ENCODE data around the gene USP14.
"Not testable (repeated sequence)": the region's sequence is repeated elsewhere in the genome, so short reads cannot be mapped to it uniquely, and the experiment has no call there.

USP14 gene

DNA sequence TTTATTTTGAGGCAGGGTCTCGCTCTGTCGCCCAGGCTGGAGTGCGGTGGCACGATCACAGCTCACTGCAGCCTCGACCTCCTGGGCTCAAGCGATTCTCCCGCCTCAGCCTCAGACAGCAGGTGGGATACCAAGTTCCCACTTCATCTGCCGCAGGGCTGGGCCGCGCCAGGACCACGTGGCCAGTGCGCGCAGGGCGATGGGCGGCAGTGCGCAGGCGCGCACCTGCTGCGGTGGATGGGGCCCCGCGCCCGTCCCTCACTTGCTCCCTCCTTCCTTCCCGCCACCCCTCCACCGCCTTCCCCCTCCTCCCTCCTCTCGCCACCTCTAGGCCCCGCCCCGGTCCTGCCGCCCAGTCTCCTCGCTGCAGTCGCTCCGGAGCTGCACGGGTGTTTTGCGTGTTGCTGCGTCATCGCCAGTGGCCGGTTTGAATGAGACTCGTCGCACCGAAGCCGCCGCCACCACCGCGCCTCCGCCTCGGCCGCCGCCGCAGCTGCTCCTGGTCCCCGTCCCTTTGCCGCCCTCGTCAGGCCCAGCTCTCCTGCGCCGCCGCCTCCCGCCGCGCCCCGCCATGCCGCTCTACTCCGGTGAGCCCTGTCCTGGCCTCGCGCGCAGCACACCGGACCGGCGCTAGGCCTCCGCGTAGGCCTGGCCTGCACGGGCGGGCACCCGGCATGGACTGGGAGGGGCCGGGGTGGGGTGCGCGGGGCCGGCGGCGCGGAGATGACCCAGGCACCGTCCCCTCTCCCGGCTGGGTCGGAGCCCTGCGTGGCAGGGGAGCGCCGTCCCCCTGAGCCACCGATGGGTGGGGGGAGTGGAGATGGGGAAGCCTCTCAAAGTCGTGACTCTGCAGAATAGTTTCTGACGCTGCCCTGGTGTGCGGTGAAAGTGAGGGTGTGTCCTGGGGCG is at the start of gene USP14:
Gene USP14, plus strand, starts transcription at position 430 of the 909 bp plus-strand sequence. Its CDS starts 142 bp downstream, at position 572.
- peaks cover 6% of the 10 kb centered on the region for H3K4me1 ChIP-seq (ENCODE audit: control insufficient read depth, insufficient read depth, low read length)
- H3K4me3 ChIP-seq (ENCODE audit: low read length): peak within 1 kb of the TSS; percentile 71
- H3K27ac ChIP-seq (ENCODE audit: low read depth, low read length): peak within 1 kb of the TSS; percentile 83
- H3K9ac ChIP-seq (ENCODE audit: low read length): peak within 1 kb of the TSS; percentile 66
- H3K36me3 ChIP-seq (ENCODE audit: control insufficient read depth, insufficient read depth, low read length): no peaks in the 10 kb centered on the region
- H3K27me3 ChIP-seq (ENCODE audit: control insufficient read depth, insufficient read depth, low read length): no peaks in the 10 kb centered on the region

DNA sequence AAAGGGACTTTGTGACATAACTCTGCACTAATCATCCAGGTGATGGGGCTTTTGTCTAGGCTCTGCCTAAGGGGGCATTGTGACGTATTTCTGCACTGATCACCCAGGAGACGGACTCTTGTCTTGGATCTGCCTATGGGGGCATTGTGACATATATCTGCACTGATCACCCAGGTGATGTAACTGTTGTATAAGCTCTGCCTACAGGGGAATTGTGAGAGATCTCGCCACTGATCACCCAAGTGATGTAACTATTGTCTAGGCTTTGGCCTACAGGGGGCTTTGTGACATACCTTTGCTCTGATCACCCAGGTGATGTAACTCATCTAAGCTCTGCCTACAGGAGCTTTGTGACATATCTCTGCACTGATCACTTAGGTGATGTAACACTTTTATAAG is 49.7 kb upstream of the USP14 start:
- not testable (repeated sequence) for H3K4me1 ChIP-seq (ENCODE audit: control insufficient read depth, insufficient read depth, low read length); H3K36me3 ChIP-seq (ENCODE audit: control insufficient read depth, insufficient read depth, low read length); H3K27ac ChIP-seq (ENCODE audit: low read depth, low read length); H3K9ac ChIP-seq (ENCODE audit: low read length); H3K4me3 ChIP-seq (ENCODE audit: low read length); H3K27me3 ChIP-seq (ENCODE audit: control insufficient read depth, insufficient read depth, low read length)

DNA sequence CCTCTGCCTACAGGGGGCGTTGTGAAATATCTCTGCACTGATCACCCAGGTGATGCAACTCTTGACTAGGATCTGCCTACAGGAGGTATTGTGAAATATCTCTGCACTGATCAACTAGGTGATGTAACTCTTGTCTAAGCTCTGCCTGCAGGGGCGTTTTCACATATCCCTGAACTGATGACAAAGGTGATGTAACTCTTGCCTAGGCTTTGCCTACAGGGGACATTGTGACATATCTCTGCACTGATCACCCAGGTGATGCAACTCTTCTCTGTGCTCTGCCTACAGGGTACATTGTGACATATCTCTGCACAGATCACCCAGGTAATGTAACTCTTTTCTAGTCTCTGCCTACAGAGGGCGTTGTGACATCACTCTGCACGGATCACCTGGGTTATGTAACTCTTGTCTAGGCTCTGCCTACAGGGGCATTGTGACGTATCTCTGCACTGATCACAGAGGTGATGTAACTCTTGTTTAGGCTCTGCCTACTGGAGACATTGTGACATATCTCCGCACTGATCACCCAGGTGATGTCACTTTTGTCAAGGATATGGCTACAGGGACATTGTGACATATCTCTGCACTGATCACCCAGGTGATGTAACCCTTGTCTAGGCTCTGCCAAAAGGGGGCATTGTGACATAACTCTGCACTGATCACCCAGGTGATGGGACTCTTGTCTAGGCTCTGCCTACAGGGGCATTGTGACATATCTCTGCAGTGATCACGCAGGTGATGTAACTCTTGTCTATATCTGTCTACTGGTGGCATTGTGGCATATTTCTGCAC is 49.0 kb upstream of the USP14 start:
- not testable (repeated sequence) for H3K4me3 ChIP-seq (ENCODE audit: low read length); H3K4me1 ChIP-seq (ENCODE audit: control insufficient read depth, insufficient read depth, low read length); H3K27ac ChIP-seq (ENCODE audit: low read depth, low read length); H3K27me3 ChIP-seq (ENCODE audit: control insufficient read depth, insufficient read depth, low read length); H3K36me3 ChIP-seq (ENCODE audit: control insufficient read depth, insufficient read depth, low read length); H3K9ac ChIP-seq (ENCODE audit: low read length)

DNA sequence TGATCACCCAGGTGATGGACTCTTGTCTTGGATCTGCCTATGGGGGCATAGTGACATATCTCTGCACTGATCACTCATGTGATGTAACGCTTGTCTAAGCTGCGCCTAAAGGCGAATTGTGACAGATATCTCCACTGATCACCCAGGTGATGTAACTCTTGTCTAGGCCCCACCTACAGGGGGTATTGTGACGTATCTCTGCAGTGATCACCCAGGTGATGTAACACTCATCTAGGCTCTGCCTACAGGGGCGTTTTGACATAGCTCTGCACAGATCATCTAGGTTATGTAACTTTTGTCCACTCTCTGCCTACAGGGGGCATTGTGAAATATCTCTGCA is 48.5 kb upstream of the USP14 start:
- H3K4me3 ChIP-seq (ENCODE audit: low read length); H3K36me3 ChIP-seq (ENCODE audit: control insufficient read depth, insufficient read depth, low read length); H3K9ac ChIP-seq (ENCODE audit: low read length); H3K4me1 ChIP-seq (ENCODE audit: control insufficient read depth, insufficient read depth, low read length); H3K27me3 ChIP-seq (ENCODE audit: control insufficient read depth, insufficient read depth, low read length); H3K27ac ChIP-seq (ENCODE audit: low read depth, low read length): not testable (repeated sequence)

DNA sequence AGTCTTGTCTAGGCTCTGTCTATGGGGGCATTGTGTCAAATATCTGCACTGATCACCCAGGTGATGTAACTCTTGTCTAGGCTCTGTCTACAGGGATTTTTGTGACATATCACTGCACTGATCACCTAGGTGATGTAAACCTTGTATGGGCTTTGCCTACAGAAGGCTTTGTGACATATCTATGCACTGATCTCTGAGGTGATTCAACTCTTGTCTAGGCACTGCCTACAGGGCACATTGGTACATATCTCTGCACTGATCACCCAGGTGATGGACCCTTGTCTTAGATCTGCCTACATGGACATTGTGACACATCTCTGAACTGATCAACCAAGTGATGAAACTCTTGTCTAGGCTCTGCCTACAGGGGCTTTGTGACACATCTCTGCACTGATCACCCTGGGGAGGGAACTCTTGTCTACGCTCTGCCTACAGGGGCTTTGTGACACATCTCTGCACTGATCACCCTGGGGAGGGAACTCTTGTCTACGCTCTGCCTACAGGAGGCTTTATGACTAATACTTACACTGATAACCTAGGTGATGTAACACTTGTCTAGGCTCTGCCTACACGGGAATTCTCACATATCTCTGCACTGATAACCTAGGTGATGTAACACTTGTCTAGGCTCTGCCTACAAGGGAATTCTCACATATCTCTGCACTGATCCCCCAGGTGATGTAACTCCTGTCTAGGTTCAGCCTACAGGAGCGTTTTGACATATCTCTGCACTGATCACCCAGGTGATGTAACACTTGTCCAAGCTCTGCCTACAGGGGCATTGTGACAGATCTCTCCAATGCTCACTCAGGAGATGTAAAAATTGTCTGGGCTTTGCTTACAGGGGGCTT is 47.8 kb upstream of the USP14 start:
- H3K9ac ChIP-seq (ENCODE audit: low read length); H3K27me3 ChIP-seq (ENCODE audit: control insufficient read depth, insufficient read depth, low read length); H3K4me1 ChIP-seq (ENCODE audit: control insufficient read depth, insufficient read depth, low read length); H3K36me3 ChIP-seq (ENCODE audit: control insufficient read depth, insufficient read depth, low read length); H3K4me3 ChIP-seq (ENCODE audit: low read length); H3K27ac ChIP-seq (ENCODE audit: low read depth, low read length): not testable (repeated sequence)

DNA sequence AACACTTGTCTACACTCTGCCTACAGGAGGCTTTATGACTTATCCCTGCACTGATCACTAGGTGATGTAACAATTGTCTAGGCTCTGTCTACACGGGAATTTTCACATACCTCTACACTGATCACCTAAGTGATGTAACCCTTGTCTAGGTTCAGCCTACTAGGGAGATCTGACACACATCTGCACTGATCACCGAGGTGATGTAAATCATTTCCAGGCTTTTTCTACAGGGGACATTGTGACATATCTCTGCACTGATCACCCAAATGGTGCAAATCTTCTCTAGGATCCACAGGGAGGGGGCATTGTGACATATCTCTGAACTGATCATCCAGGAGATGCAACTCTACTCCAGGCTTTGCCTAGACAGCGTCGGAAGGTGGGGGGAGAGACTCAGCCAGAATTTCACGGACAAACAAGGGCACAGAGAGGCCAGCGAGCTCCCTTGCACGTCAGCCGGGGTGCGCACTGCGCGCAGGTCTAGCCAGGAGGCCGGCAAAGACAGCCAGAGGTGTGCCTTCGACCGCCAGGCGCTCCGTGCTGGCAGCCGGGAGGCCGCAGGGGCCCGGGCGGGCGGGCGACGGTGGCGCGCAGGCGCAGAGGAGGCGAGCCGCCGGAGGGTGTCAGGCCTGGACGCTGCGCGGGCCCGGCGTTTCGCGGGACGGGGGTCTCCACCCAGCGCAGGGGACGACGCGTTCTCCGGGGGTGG is 46.9 kb upstream of the USP14 start:
- Histone ChIP-seq H3K4me3 (ENCODE audit: low read length) (peak overlapping the region; percentile 56), H3K27ac (ENCODE audit: low read depth, low read length) (peak overlapping the region; percentile 38), H3K9ac (ENCODE audit: low read length) (peak overlapping the region; percentile 19)

DNA sequence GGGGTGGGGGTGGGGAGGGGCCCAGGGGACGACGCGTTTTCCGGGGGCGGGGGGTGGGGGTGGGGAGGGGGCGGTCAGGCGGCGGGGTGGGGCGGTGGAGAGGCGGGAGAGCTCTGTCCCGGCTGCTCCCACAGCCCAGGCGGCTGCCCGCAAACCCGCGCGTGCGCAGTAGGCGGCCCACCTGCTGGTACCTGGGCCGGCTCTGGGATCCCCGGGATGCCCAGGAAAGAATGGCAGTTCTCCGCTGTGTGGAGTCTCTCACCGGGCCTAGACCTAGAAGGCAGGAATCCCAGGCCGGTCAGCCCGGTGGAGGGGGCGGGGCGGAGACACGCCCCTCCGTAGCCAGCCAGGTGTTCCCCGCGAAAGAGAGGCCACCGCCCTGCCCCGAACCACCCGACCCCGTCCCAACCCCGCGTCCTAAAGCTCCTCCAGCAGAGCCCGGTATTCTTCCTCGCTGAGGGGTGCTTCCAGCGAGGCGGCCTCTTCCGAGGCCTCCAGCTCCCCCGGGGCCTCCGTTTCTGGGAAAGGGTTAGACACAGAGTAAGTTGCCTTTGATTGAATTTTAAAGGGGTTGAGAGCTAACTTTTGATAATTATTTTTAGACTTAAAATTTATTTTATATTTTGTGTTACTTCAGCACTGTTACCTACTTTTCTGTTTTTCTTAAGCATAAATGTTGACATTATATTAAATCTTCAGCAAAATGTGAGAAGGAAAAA is 46.2 kb upstream of the USP14 start:
- not testable (repeated sequence) for H3K4me1 ChIP-seq (ENCODE audit: control insufficient read depth, insufficient read depth, low read length); H3K27me3 ChIP-seq (ENCODE audit: control insufficient read depth, insufficient read depth, low read length); H3K27ac ChIP-seq (ENCODE audit: low read depth, low read length); H3K4me3 ChIP-seq (ENCODE audit: low read length); H3K9ac ChIP-seq (ENCODE audit: low read length); H3K36me3 ChIP-seq (ENCODE audit: control insufficient read depth, insufficient read depth, low read length)

More for the DNA sequence above, 46.9 kb upstream of the USP14 start:
- Histone ChIP-seq H3K36me3 (ENCODE audit: control insufficient read depth, insufficient read depth, low read length) (no peaks in the 10 kb centered on the region), H3K27me3 (ENCODE audit: control insufficient read depth, insufficient read depth, low read length) (no peaks in the 10 kb centered on the region), H3K4me1 (ENCODE audit: control insufficient read depth, insufficient read depth, low read length) (peaks cover 2% of the 10 kb centered on the region)

DNA sequence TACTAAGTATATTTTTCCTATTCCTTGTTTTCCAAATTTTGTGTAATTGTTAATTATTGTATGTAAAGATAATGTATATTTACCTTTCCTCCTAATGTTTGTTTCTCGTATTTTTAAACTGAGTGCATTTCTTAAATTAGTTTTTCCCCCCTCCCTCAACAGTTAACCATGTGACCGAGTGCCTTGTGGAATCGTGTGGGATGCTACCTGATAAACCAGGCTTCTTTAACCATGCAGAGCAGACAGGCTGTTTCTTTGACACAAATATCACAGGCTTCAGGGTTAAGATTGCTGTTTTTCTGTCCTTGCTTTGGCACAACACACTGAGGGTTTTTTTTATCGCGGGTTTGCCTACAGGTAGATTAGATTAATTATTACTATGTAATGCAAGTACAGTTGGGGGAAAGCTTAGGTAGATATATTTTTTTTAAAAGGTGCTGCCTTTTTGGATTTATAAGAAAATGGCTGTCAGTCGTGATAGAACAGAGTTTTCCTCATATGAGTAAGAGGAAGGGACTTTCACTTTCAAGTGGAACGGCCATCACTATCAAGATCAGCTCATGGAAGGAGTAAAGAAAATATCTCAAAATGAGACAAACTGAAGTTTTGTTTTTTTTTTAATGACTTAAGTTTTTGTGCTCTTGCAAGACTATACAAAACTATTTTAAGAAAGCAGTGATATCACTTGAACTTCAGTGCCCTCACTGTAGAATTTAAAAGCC is 37.7 kb upstream of the USP14 start:
- not testable (repeated sequence) for H3K4me1 ChIP-seq (ENCODE audit: control insufficient read depth, insufficient read depth, low read length); H3K36me3 ChIP-seq (ENCODE audit: control insufficient read depth, insufficient read depth, low read length); H3K27ac ChIP-seq (ENCODE audit: low read depth, low read length); H3K9ac ChIP-seq (ENCODE audit: low read length); H3K27me3 ChIP-seq (ENCODE audit: control insufficient read depth, insufficient read depth, low read length); H3K4me3 ChIP-seq (ENCODE audit: low read length)

DNA sequence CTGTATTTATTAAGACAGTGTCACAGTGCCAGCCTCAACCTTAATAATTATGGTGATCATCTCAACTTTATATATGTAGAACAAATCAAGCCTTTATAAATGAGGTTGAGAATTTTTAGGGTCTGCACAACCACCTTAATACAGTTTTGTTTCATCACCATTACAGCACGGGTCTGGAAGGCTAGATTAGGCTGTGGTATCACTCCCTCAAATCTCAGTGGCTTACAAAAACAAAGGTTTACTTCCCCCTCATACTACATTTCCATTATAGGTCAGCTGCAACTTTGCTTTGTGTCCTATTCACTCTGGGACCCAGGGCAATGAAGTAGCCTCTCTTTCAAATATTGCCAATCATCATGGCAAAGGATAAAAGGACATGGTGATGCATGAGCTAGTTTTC is 23.3 kb upstream of the USP14 start:
- Histone ChIP-seq H3K36me3 (ENCODE audit: control insufficient read depth, insufficient read depth, low read length) (no peaks in the 10 kb centered on the region), H3K27me3 (ENCODE audit: control insufficient read depth, insufficient read depth, low read length) (no peaks in the 10 kb centered on the region), H3K4me1 (ENCODE audit: control insufficient read depth, insufficient read depth, low read length) (no peaks in the 10 kb centered on the region), H3K4me3 (ENCODE audit: low read length) (no peak overlapping the region), H3K9ac (ENCODE audit: low read length) (no peak overlapping the region), H3K27ac (ENCODE audit: low read depth, low read length) (no peak overlapping the region)

DNA sequence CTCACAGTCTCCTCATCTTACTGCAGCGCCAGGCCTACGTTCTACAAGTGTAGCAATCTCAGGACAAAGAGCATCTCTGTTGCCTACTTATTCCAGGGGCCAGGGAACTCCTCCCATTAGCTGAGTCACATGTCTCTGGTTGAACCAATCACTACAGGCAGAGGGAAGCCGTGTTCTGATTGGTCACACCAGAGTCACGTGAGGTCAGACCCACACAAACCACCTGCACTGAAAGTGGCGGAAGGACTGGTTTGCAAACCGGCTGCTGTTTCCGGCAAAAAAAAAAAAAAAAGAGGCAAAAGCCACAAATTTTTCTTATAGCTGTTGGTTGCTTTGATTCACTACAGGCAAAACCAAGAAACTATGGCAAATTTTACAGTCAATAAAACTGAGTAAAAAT is 21.9 kb upstream of the USP14 start:
- H3K36me3 ChIP-seq (ENCODE audit: control insufficient read depth, insufficient read depth, low read length): no peaks in the 10 kb centered on the region
- no peaks in the 10 kb centered on the region for H3K27me3 ChIP-seq (ENCODE audit: control insufficient read depth, insufficient read depth, low read length)
- H3K4me3 ChIP-seq (ENCODE audit: low read length): no peak overlapping the region
- no peak overlapping the region for H3K27ac ChIP-seq (ENCODE audit: low read depth, low read length)
- no peaks in the 10 kb centered on the region for H3K4me1 ChIP-seq (ENCODE audit: control insufficient read depth, insufficient read depth, low read length)
- H3K9ac ChIP-seq (ENCODE audit: low read length): no peak overlapping the region

DNA sequence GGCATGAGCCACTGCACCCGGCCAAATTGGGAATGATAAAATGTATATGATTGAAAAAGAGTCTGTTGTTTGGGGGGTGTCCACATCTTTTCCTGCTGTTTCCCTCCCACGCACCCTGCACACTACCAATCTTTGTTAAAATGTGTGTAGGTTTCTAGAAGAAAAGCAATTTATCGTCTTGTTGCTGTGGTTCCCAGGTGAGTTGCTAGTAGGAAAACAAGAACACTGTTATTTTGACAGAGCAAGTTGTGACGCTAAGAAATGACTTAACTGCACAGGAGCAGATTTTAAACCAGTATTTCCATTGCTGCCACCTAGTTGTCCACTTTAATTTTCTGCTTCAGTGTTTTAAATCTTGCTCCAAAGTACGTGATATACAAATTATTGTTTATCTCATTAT is 21.0 kb upstream of the USP14 start:
- Histone ChIP-seq H3K4me3 (ENCODE audit: low read length) (no peak overlapping the region), H3K36me3 (ENCODE audit: control insufficient read depth, insufficient read depth, low read length) (no peaks in the 10 kb centered on the region), H3K4me1 (ENCODE audit: control insufficient read depth, insufficient read depth, low read length) (no peaks in the 10 kb centered on the region), H3K9ac (ENCODE audit: low read length) (no peak overlapping the region), H3K27me3 (ENCODE audit: control insufficient read depth, insufficient read depth, low read length) (no peaks in the 10 kb centered on the region), H3K27ac (ENCODE audit: low read depth, low read length) (no peak overlapping the region)
